ENCODE measurements around the gene GPR21.

GRCh38 chr9:123000371-123001068 lies 32.9 kb upstream of the GPR21 start:
- TF ChIP-seq GATA3 (IDR thresholded peaks at IDR 0.05; ENCODE audit: low read depth, low read length) = no peak
- TF ChIP-seq GATA2 (IDR thresholded peaks at IDR 0.05; ENCODE audit: low read depth, low read length) = no peak
